NCI-H2227 treated with DMSO at 0.1 percent for 48 hours (cell line): ENCODE data around the gene PARVA.
A peak's percentile ranks its signal among the peaks of the same experiment; 100 is the strongest.

Experiments used
- DNase-seq: peaks from one replicate; lab custom pipeline; 2025; lab: John Stamatoyannopoulos, UW

The PARVA gene

DNA sequence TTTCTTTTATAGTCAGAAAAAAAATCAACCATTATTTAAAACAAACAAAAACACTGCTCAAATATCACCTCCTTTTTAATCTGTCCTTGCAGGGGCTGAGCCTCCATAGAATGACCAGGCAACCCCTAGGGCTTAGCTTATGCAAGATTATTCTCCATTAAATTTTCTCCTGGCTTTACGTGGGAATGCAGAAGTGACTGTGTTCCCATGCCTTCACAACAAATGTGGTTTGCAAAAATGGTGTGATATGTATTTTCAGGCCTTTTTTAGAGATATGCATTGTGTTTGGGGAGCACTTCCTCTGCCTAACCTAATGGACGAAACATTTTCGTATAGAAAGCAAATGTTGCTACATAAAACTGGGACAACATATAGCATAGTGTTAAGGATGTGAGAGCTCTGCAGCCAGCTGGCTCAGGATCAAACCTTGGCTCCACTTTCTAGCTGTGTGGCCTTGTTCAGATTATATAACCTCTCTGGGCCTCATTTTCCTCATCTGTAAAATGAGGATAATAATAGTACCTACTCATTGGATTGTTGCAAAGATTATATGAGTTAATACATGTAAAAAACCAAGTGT, 82.6 kb downstream of the PARVA start:
- no peak for DNase-seq

DNA sequence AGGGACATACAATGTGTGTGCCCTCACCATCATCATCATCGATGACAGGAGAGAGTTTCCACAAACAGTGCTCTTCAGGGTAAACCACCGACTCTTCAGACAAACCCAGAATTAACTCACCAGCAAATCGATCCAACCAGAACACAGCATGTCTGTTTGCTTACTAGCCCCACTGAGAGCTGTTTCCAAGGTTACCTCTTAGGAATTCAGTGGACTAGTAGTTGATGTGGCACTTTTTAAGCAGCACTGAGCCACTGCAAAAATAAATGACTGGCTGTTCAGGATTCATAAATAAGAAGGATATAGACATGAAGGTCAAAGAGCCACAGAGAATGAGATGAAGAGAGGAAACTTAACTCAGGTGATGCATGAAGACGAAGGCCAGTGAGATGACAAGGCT, 83.1 kb downstream of the PARVA start:
- DNase-seq, result no peak

DNA sequence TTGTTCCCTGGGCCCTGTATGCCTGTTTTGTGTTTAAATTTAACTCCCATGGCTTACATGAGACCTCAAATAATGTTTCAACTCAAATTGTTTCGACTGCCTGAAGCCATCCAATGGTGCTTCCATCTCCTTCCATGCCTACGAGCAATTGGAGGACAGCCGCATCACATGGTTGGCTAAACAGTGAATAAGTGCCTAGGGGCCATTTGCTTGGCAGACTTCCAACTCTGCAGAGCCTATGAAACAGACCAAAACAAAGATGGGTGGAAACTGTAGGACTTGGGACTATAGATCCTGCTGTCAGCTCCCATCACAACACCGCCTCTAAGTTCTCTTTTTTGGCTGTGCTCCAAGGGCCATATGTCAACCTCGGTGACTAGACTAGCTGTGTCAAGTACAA, 84.1 kb downstream of the PARVA start:
- DNase-seq, result no peak

DNA sequence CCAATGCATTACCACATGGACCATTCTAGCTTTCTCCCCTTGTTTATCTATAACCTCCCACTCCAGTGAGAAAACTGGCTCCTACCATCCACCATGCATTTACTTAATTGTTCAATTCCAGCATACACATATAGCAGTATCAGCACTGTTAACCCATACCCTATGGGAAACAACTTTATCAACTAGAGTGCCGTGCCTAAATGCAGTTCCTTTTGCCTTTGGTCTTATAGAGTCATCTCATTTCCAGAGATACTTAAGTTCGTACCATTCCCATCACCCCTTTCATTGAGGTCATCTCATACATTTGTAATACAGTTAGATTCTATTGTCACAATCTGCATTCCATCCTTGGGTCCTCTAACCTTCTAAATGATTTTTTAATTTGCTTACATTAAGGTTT, 86.9 kb downstream of the PARVA start:
- DNase-seq, result no peak

DNA sequence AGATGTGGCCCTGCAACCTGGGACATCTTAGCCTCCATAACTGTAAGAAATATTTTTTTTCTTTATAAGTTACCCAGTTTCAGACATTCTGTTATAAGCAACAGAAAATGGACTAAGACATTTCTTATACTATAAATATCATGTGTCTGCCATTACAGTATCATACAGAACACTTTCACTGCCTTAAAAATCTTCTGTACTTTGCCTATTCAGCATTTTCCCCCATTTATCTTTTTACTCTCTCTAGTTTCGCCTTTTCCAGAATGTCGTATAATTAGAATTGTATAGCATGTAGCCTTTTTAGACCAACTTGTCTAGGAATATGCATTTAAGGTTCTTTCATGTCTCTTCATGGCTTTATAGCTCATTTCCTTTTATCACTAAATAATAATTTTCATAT, 88.0 kb downstream of the PARVA start:
- DNase-seq, result no peak

DNA sequence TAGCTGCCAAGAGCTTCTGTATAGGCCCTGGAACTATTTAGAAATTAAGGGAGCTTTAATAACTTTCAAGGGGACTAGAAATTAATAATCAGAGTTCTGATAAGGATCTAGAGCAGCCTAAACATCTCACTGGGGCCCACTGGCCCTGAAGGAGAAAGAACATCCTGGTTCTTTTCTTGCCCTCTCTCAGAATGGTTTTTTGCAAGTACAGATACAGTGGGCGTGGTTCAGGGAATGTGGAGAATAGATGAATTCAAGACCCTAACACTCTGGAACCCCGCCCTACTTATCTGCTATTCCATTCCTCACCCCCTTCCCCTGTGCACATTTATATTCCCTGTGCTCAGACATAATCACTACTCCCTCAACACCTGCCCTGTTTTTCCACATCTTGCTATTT, 90.2 kb downstream of the PARVA start:
- no peak for DNase-seq

DNA sequence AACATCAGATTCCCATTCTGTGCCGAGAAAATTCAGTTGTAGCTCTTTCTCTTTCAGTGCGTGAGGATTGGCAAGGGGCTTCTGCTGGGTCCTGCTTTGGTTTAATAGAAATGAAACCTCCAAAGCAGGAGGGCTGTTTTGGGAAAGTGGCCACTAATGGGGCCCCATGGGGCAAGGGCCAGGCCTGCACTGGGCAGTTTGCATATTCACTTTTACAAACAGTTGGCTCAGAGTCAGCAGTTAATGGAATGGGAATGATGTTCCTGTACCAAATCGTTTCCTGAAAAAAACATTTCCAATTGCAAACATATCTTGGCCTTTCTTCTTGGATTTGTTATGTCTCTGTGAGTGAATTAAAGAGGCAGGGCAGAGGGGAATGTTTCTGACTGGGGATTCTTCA, 92.1 kb downstream of the PARVA start:
- no peak for DNase-seq

DNA sequence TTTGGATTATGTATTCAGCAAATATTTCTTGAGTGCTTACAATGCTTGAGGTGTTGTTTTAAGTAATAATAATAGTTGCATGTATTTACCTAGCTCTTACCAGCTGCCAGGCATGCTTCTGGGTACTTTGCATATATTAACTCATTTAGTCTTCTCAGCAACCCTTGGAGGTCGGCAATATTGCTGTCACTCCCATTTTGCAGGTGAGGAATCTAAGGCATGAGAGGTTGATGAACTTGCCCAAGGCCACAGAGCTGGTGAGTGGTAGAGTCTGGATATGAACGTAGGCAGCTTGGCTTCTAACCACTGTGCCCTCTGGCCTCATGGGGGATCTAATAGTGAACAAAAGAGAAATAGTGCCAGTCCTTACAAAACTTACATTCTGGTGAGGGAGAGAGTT, 92.9 kb downstream of the PARVA start:
- DNase-seq, result no peak

DNA sequence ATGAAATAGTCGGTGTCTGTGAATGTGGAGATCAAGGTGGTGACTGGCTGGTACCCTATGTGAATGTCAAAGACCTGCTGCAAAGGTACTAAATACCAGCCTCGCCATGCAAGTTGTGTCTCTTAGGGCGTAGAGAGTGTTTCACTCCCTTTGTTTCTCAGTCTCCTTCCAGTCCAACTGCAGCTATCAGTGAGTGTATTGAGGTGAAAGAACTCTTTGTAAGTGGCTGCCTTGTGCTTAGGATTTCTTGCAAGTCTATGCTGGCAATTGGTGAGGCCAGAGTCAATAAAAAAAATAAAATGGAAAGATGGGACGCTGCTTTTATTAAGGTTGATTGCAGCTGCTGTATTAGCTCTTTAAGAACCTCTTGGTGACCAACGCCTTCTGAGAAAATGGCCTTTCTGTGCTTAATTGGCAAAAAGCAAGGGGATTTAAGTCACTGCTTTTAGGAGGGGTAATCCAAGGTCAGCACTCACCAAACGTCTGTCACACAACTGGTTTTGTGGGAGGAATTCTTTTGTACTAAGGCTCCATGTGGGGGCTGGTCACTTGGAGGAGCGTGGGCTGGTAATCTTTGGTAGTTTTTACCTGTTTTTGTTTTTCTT, 95.1 kb downstream of the PARVA start:
- DNase-seq, result peak; percentile 71

DNA sequence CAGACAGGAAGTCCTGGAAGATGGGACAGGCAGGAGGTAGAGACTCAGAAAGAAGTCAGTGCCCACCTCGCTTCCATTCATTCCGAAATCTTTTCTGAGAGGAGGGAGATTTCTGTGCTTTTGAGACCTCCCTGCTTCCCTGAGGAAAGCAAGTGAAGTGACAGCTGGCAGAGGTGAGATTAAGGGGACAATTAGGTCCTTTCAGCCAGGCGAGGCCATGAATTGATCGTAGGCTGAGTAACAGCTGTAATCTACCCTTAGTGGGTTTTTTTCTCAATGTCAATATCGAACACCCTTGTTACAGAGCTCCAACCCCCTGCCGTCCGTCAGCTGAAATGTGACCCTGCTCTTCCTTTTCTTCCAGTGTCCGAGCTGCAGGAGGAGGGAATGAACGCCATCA, 96.0 kb downstream of the PARVA start:
- DNase-seq, result peak; percentile 12

DNA sequence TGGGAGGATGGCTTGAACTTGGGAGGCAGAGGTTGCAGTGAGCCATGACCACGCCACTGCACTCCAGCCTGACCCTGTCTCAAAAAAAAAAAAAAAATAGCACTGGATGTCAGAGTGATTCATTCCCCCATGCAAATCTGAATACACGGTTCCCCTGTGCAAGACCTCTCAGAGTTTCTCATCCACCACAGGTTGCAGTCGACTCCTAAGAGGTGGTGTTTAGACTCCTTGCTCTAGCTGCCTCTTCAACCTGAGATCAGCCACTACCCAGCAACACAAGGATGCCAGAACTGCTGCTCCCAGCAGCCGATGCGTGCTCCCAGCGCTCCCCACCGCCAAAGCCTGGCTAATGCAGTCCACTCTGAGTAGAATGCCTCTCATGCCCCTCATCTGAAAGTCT, 97.5 kb downstream of the PARVA start:
- DNase-seq, result no peak

DNA sequence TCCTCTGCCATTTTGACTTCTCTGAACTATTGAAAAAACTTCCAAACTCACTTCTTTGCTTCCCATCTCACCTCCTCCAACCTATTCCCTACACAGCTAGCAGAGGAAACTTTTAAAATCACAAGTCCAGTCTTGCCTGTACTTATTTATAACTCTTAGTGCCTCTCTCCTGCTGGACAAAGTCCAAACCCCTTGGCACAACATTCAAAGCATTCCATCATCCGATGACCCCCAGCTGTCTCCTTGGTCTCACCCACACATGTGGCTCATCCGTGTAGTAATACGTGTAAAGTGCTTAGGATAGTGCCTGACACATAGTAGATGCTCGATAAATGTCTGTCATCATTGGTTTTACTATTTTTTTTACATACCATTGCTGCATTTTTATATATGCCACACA, 101.4 kb downstream of the PARVA start:
- DNase-seq, result no peak

DNA sequence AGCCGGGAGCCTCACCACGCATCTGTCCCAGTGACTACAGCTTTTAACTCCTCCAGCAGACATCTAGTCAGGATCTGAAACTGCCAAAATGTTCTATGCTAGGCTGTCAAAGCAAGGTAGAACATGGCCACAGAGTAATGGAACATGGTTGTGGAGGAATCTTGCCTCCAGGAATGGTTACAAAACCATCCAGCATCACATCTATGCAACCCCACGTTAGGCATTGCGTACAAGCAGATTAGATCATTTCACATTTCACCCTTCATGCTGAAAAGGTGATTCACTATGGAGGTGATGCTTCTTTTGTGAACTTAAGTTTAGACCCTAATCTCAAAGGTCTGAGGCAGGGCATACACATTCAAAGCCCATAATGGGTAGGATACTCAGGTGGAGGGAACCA, 103.0 kb downstream of the PARVA start:
- DNase-seq, result no peak

DNA sequence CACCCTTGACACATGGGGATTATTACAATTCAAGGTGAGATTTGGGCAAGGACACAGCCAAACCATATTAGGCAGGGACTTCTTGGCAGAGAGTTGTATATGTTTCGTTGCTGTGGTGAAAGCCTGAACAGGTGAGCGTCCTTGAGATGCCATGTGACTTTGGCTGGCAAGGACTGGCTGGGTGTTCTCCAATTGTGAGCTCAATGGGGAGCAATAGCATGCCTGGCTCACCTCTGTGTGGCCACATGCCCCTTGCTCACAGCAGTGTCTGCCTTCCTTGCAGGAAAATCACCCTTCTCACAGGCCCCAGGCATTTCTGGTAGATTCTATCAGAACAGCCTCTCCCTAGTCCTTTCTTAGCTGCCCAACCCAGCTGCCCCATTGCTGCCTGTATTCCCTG, 105.5 kb downstream of the PARVA start:
- no peak for DNase-seq

DNA sequence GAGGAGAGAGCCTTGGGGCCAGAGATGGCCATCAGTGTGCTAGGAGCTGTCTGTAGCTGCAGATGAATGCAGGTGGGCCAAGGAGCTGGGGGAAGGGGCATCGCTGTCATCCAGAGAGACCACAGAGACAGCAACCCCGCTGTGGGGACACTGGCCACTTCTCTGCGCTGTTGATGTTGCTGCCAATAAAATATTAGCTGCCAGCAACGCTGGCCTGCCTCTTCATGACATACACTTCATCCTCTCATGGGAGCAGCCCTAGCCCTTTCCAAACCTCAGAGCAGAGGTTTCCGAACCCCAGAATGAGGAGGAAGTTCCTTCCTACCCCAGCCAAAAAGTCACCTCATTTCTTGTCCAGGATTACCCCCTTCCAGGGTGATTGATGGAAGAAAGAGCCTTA, 106.2 kb downstream of the PARVA start:
- DNase-seq, result no peak

DNA sequence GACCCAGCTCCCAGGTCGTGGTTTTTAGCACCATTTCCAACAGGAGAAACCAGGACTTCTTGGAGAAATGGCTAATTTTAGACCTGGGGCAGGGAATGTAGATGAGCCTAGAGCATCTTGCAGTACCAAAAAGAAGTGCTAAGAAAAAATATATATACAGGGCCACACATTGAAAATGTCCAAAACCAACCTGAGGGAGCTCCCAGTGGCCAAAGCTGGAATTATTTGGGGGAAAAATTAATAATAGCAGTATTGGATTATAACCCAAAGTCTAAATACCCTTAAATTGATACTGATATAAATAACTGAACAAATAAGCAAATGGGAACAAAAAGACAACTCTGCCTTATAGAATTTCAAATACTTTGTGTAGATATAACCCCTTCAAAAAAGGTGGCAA, 108.0 kb downstream of the PARVA start:
- DNase-seq, result no peak

DNA sequence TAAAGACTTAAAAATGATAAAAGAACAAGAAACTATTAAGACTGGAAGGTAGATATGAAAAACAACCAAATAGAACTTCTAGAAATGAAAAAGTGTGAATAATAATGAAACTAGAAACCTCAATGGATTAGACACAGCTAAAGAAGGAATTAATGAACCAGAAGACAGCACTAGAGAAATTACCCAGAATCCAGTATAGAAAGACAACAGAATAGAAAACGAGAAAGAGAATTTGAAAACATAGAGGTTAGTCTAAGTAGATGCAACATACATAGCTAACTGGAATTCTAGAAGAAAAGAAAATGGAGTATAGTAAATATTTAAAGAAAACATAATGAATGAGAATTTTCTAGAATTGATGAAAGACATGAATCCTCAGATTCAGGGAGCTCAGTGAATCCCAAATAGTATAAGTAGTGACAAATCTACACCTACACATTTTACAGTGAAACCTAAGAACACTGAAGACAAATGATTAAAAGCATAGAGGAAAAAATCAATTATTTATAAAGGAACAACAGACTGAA, 111.9 kb downstream of the PARVA start:
- no peak for DNase-seq

DNA sequence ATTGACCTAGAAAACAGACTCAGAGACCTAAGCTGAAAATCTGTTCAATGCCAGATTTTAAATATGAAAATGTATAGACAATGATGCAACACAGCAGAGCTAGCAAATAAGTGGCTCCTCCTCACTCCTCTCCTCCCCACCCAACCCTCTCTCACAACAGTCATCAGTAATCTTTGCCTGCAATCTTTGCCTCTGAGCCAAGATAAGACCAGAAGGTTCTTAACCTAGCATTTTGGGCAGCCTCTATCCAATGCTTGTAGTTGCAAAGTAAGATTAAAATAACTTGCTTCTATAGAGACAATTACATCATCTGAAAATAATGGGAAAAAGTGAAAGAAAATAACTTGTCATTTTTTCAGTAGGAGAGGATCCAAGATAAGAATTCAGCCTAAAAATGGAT, 117.3 kb downstream of the PARVA start:
- DNase-seq, result no peak

DNA sequence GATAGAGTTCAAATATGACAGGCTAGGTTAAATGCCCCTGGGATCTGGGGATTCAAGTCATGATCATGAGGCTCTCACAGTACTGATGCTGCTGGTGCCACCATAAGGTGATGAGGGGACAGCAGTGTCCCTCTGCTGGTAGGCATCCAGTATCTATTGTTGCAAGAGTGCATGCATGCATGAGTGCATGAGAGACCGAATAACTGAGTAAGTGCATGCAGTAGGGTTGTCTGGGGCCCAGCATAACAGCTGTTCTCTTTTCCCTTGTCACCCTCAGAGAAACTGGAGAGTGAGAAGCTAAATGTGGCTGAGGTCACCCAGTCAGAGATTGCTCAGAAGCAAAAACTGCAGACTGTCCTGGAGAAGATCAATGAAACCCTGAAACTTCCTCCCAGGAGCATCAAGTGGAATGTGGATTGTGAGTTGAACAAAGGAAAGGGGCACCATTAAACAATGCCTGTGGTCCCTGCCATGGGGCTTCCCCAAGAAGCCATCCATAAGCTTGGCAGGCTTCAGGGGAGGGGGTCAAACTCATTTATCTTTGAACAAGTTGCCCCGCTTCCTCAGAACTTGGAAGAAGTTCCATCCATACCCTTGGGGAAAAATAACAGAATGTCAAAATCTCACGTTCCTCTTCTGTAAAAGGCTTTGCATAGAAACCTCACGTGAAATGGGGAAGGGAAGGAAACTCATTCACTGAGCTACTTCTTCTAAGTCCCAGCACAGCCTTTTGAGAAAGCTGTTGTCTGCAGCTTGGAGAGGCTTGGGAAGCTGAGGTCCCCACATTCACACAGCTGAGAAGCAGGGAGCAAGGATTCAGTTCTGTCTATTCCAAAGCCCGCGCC, 119.0 kb downstream of the PARVA start:
- no peak for DNase-seq

DNA sequence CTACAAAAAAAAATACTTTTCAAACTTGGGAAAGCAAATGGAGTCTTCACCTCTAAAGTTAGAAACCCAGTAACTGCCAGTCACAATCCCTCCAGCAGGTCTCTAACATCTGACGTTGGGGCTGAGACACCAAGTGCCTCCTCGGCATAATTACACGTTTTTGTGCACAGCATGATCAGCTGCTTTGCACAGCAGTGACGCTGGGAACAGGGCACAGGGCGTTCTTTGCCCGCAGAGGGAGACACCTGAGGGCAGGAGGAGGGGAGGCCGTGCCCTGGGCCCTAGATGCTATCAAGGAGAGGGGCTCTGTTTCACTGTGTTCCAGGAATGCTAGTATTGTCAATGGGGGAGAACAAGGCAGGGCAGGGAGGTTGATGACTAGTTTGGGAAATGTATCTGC, 120.1 kb downstream of the PARVA start:
- peak; percentile 57 for DNase-seq

DNA sequence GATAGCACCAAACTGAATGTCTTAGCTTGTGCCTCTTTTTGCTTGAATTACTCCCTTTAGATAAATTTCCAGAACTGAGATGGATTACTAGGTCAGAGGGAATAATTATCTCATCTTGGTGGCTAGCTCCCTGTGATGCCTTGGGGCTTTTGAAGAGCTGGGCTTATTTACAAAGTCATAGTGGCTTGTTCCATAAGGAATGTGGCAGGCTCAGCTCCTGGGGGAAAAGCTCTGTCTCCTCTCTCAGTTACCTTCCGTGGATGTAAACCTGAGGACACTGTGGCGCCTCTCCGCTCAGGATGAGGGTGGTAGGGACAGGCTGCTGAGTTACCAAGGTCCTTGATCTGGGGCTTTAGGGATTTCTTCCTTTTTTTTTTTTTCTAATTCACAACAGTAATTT, 121.7 kb downstream of the PARVA start:
- no peak for DNase-seq

DNA sequence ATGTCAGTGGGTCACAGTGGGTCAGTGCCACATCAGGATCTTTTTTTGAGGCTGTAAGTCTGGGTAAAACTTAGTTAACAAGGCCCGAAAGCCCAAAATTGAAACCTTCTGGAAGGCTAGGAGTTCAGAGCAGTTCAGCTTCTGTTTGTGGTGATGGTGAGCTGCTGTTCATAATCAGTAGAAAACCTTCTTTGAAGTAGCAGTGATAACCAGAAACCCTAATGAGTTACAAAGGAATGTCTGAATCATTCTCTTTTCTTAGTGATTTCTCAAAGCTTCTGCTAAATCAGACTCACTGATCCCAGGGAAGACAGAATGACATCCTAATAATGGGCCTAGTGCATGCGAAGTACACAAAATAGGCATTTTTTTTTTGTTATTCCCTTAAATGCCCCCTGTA, 124.7 kb downstream of the PARVA start:
- DNase-seq, result no peak

DNA sequence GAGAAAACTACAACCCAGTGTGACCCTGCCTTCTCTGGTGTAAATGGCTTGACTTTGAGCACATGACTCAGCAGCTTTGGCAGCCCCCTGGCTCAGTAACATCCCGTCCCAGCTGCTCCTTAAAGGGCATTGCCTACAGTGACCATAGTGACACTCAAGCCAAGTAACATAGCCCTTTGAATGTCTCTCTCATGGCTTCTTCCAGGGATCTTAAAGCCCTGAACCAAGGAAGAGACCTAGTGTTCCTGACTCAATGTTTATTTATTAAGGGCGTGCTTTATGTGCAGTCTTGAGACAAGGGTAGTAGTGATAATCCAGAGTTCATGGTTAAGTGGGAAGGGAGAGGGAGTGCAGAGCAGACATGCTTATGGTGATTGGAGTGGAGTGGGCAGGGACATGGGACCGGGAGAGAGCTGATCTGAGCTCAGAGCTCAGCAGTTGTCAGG, 125.7 kb downstream of the PARVA start:
- DNase-seq, result no peak
